LNCAP (cell line): ENCODE results near the gene AHR.

Experiments
- TF ChIP-seq, protein P1 (sequence below): fragments of 450-650 bp; IDR thresholded peaks from 2 replicates; pipeline ENCODE4 v1.5.1; 2017; ENCODE audit warnings: mild to moderate bottlenecking

The AHR gene

DNA sequence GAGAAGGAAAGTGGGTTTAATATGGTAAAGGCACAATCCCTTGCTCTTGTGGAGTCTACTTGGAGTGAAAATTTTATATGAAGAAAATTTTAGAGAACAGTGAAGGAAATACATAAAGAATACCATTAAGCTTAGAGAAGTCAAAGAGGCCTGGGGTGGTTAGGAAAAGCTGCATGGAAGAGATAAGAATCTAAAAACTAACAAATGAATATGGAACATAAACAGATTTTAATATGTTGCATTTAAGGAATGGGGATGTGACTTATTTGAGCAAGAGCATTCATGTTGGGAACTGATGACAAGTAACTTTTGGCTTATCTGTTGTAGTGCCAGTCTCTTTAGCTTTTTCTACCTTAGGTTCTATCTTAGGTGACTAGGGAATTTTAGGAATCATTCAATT lies 31.0 kb downstream of the AHR start:
- TF ChIP-seq, protein P1, sequence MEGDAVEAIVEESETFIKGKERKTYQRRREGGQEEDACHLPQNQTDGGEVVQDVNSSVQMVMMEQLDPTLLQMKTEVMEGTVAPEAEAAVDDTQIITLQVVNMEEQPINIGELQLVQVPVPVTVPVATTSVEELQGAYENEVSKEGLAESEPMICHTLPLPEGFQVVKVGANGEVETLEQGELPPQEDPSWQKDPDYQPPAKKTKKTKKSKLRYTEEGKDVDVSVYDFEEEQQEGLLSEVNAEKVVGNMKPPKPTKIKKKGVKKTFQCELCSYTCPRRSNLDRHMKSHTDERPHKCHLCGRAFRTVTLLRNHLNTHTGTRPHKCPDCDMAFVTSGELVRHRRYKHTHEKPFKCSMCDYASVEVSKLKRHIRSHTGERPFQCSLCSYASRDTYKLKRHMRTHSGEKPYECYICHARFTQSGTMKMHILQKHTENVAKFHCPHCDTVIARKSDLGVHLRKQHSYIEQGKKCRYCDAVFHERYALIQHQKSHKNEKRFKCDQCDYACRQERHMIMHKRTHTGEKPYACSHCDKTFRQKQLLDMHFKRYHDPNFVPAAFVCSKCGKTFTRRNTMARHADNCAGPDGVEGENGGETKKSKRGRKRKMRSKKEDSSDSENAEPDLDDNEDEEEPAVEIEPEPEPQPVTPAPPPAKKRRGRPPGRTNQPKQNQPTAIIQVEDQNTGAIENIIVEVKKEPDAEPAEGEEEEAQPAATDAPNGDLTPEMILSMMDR, result no peak

DNA sequence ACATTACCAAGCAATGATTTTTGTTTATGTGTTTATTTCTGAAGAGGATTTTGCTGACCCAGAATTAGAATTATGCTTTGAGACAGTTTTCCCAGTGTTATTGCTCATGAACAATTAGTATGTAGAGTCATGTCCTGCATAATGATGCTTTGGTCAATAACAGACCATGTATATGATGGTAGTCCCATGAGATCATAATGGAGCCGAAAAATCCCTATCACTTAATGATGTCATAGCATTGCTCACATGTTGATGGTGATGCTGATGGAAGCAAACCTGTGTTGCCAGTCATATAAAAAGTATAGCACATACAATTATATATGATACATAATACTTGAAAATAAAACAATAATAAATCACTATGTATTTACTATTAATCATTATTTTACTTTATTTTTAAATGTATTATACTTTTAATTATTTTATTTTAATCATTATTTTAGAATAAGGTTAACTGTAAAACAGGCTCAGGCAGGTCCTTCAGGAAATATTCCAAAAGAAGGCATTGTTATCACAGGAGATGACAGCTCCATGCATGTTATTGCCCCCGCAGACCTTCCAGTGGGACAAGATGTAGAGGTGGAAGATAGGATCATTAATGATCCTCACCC lies 33.5 kb downstream of the AHR start:
- TF ChIP-seq, protein P1, result no peak

DNA sequence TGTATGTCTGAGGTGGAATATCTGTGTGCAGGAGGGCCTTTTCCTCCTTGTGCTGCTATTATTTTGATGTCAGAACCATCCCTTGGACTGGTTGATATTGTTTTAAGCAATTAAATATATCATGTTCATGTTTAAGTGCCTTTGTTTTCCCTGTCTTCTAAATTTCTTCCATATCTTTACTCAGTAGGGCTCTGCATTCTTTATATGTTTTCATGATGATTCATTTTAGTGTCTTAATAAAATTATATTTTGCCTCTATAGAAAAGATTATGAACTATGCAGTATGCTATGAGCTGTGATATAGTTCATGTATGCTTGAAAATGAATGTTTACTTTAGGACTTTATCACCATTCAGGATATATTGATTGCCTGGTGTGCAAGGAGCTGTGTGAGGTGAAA lies 34.8 kb downstream of the AHR start:
- TF ChIP-seq, protein P1, result no peak

DNA sequence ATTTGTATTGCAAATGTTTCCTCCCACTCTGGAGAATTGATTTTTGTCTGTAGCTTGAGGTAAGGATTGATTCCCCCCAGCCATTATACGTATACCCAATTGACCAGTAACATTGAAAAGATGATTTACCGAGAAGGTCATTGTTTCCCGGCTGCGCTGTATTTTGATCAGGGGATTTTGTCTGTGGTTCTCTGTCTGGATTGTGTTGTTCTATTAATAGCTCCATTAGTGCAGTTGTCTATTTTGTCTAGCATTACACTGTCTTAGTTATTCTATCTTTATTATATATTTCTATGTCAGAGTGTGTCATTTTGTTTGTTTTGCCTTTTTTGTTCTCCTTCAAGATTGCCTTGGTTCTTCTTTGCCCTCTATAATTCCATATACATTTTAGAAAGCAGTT lies 37.7 kb downstream of the AHR start:
- TF ChIP-seq, protein P1, result no peak

DNA sequence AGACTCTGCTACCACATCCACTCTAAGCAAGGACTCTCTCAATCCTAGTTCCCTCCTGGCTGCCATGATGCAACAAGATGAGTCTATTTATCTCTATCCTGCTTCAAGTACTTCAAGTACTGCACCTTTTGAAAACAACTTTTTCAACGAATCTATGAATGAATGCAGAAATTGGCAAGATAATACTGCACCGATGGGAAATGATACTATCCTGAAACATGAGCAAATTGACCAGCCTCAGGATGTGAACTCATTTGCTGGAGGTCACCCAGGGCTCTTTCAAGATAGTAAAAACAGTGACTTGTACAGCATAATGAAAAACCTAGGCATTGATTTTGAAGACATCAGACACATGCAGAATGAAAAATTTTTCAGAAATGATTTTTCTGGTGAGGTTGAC lies 40.7 kb downstream of the AHR start:
- TF ChIP-seq, protein P1, result no peak

DNA sequence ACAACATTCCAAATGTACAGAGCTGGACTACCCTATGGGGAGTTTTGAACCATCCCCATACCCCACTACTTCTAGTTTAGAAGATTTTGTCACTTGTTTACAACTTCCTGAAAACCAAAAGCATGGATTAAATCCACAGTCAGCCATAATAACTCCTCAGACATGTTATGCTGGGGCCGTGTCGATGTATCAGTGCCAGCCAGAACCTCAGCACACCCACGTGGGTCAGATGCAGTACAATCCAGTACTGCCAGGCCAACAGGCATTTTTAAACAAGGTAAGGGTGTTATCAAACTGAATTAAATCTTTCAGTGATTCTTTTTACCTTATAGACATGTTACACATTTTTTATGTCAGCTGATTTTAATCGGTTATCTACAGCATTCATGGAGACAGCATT lies 41.5 kb downstream of the AHR start:
- TF ChIP-seq, protein P1, result no peak

DNA sequence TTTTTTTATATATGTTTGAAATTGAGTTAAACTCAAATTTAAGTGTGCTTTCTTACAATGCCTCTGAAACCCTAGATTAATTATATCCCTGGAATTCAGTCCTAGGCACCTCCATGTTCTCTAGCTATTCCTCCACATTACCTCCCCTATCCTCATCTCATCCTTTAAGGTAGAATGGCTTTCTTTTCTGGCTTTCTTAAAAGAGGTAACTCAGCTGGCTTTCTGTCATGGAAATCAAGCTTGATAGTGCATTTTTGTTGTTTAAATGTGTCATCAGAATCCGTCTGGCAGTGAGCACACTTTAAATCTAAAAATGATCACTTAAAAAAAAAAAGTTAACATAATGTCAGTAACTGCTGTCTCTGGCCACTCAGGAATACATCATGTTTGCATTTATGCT lies 42.2 kb downstream of the AHR start:
- TF ChIP-seq, protein P1, result no peak

DNA sequence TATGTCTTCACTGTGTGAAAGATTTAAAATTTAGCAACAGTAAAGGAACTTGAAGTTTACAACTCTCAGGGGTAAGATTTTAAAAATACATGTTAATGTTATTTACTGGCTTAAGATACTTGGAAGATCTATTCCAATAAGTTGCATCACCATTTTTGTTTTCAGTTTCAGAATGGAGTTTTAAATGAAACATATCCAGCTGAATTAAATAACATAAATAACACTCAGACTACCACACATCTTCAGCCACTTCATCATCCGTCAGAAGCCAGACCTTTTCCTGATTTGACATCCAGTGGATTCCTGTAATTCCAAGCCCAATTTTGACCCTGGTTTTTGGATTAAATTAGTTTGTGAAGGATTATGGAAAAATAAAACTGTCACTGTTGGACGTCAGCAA lies 44.3 kb downstream of the AHR start:
- TF ChIP-seq, protein P1, result no peak
